ENCODE measurements around the gene LDLRAD1.

DNA sequence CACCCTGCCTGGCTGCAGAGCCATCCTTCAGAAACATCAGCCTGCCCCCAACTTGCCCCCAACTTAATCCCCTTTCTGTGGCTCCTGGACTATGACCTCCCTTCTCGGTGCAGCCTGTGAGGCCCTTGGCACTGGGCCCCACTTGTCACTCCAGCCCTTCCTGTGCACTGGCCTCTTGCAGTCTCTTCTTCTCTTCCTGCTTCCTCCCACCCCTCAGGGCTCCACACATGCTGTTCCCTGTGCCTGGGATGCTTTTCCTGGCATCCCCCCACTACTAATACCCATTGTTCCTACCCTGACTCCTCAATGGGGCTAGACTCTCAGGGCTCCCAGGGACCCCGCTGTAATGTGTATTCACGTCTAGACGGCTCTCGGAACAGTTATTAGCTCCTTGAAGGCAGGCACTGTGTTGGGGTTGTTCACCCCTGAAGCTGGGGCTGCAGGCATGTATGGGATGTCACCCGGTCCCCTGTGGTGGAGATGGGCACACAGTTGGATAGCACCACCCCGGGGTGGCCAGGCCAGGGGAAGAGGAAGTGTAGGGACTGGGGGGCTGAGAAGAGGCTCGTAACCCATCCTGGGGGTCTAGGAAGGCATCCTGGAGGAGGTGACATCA, 4.5 kb downstream of the LDLRAD1 start:
- TF ChIP-seq POLR2AphosphoS5 (IDR thresholded peaks at IDR 0.05; ENCODE audit: insufficient read depth, low read depth, low read length) (no peak), EZH2 (IDR thresholded peaks at IDR 0.05; ENCODE audit: borderline replicate concordance, low read depth, low read length, severe bottlenecking) (no peak), POLR2A (IDR thresholded peaks at IDR 0.05; ENCODE audit: low read depth, low read length) (no peak), FOS (IDR thresholded peaks at IDR 0.05; ENCODE audit: borderline replicate concordance, insufficient read depth, low read length) (no peak), MAX (IDR thresholded peaks at IDR 0.05; ENCODE audit: insufficient read depth, insufficient read length) (no peak), JUN (IDR thresholded peaks at IDR 0.05; ENCODE audit: borderline replicate concordance, insufficient read depth, insufficient read length, low read depth) (no peak), MYC (IDR thresholded peaks at IDR 0.05; ENCODE audit: low read depth, low read length) (no peak), GATA2 (IDR thresholded peaks at IDR 0.05; ENCODE audit: insufficient read depth, insufficient read length, low read depth, low read length) (no peak)
- TF ChIP-seq, protein P1, sequence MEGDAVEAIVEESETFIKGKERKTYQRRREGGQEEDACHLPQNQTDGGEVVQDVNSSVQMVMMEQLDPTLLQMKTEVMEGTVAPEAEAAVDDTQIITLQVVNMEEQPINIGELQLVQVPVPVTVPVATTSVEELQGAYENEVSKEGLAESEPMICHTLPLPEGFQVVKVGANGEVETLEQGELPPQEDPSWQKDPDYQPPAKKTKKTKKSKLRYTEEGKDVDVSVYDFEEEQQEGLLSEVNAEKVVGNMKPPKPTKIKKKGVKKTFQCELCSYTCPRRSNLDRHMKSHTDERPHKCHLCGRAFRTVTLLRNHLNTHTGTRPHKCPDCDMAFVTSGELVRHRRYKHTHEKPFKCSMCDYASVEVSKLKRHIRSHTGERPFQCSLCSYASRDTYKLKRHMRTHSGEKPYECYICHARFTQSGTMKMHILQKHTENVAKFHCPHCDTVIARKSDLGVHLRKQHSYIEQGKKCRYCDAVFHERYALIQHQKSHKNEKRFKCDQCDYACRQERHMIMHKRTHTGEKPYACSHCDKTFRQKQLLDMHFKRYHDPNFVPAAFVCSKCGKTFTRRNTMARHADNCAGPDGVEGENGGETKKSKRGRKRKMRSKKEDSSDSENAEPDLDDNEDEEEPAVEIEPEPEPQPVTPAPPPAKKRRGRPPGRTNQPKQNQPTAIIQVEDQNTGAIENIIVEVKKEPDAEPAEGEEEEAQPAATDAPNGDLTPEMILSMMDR (IDR thresholded peaks at IDR 0.05; ENCODE audit: extremely low read depth in 1 of 2, insufficient read depth in 1 of 2, low read depth in 1 of 2, low read length in 2 of 2): no peak

Data from endothelial cell of umbilical vein (primary cell).